ENCODE measurements around the gene LRBA. TPM values are rescaled to one million over a fixed set of nuclear protein-coding genes. Genes with fewer than 3 reads are reported as not detected.

Gene LRBA
- total and polyA plus RNA-seq, 12 donors = 6.2 to 31.2 (median 23.9) TPM

GRCh38 chr4:150366487-150366999 is 648.5 kb downstream of the LRBA start:
- no peak for TF ChIP-seq CTCF (IDR thresholded peaks at IDR 0.05)
- ATAC-seq (no peak), DNase-seq (no peak)
- WGBS, 2 donors = 29 to 48% methylated on average over 2 of the region's 2 CpGs
- H3K4me3 ChIP-seq = no peak overlapping the region
- intact Hi-C loops (cut with DNase I) = no loop called here
- H3K4me1 ChIP-seq = peaks cover 0 to 4% (median 0%) of the 10 kb centered on the region in 9 donors
- no peaks in the 10 kb centered on the region for H3K9me3 ChIP-seq
- H3K27me3 ChIP-seq = no peaks in the 10 kb centered on the region
- H3K27ac ChIP-seq = no peak overlapping the region
- H3K36me3 ChIP-seq = no peaks in the 10 kb centered on the region

DNA sequence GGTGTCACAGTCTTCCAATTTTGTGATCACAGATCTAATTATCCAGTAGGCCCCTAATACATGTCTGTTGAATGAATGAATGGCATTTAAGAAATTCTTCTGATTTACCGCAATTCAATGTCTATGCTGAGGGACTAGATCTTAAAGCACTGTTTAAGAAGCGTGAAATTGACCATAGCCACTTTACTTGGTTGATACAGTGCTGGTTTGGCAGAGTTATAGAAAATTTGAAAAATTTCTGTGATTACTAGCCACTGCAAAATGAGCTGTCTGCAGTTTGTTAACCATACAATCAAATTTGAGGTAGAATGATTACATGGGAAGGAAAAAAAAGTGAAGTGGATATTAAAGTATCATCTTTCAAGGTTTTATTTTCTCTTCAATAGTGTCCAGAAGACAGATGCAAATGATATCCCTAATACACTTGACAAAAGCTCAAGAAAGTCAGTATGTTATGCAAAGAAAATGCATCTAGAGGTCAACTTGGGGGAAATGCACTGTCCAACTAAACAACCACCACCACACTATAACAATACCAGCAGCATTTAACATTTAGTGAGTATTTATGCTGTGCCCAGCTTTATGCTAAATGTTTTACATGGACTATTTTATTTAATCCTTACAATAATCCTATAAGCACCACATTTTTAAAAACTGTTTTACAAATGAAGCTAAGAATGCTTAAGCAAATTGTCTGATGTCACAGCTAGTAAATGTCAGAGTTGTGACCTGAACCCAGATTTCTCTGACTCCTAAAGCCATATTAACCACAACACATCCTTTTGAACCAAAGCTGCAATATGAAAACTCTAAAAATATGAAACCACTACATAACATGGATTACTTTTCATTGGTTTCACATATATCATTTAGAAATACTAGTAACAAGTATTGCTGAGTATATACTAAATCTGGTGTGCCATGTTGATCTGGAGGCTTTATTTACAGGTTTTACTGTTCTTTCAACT is 651.1 kb downstream of the LRBA start:
- Histone ChIP-seq H3K36me3 (no peaks in the 10 kb centered on the region), H3K4me1 (peaks cover 0 to 4% (median 0%) of the 10 kb centered on the region in 9 donors), H3K9me3 (no peaks in the 10 kb centered on the region), H3K27me3 (no peaks in the 10 kb centered on the region), H3K27ac (no peak overlapping the region), H3K4me3 (no peak overlapping the region)
- no peak for DNase-seq
- TF ChIP-seq CTCF (IDR thresholded peaks at IDR 0.05) = no peak
- intact Hi-C loops (cut with DNase I) = no loop called here
- ATAC-seq = no peak
- 50% methylated on average over 2 of the region's 2 CpGs for WGBS, 2 donors

DNA sequence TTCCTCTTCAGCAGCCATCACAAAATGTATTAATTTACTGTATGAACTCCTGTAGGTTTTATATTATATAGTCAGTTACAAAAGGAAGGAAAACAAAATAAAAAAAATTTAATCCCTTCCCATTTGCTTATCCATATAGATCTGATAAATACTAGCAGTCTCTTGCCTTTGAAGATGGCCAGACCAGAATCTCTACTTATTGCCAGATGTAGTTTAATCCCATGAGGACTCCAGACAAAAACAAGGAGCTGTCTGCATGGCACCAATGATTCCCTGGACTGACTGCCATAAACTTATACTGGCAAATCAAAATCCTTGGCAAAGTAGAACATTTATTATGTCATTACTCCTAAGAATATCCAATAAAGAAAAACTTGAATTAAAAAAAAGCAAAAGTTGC is 656.4 kb downstream of the LRBA start:
- H3K27ac ChIP-seq = no peak overlapping the region
- no peaks in the 10 kb centered on the region for H3K9me3 ChIP-seq
- H3K4me1 ChIP-seq = no peaks in the 10 kb centered on the region
- ATAC-seq = no peak
- TF ChIP-seq CTCF (IDR thresholded peaks at IDR 0.05) = no peak
- no peak overlapping the region for H3K4me3 ChIP-seq
- intact Hi-C loops (cut with DNase I) = no loop called here
- H3K36me3 ChIP-seq = no peaks in the 10 kb centered on the region
- DNase-seq = no peak
- H3K27me3 ChIP-seq = no peaks in the 10 kb centered on the region

DNA sequence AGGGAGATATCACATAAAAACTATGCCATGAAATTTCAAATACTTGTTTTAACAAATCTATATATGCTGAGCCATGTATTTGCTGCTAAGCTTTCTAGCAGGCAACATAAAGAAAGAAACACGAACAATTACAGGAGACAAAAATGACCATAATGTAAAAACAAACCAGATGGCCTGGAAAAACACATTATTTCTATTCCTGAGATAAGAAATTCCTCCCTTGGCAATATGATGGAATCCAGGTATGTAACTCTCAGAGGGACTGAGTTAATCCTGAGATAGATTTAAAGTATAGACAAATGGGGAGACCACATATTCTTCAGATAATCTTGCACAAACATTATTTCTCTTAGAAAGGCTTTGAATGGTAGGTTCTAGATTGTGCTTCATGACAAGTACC is 657.3 kb downstream of the LRBA start:
- H3K27me3 ChIP-seq = no peaks in the 10 kb centered on the region
- H3K4me1 ChIP-seq = no peaks in the 10 kb centered on the region
- ATAC-seq = no peak
- intact Hi-C loops (cut with DNase I) = no loop called here
- H3K27ac ChIP-seq = no peak overlapping the region
- H3K4me3 ChIP-seq = no peak overlapping the region
- TF ChIP-seq CTCF (IDR thresholded peaks at IDR 0.05) = no peak
- no peaks in the 10 kb centered on the region for H3K36me3 ChIP-seq
- WGBS, 2 donors = 90 to 92% methylated on average over 1 of the region's 1 CpG
- DNase-seq = no peak
- H3K9me3 ChIP-seq = no peaks in the 10 kb centered on the region
